ENCODE measurements around the gene ZCCHC7. TPM values are rescaled to one million over a fixed set of nuclear protein-coding genes. Genes with fewer than 3 reads are reported as not detected.

ZCCHC7 gene
- total and polyA plus RNA-seq, 2 of the 8 experiments (the other 6 are each of a cell fraction or from before 2014, with no cell fraction given) = 12.2 to 27.5 TPM

DNA sequence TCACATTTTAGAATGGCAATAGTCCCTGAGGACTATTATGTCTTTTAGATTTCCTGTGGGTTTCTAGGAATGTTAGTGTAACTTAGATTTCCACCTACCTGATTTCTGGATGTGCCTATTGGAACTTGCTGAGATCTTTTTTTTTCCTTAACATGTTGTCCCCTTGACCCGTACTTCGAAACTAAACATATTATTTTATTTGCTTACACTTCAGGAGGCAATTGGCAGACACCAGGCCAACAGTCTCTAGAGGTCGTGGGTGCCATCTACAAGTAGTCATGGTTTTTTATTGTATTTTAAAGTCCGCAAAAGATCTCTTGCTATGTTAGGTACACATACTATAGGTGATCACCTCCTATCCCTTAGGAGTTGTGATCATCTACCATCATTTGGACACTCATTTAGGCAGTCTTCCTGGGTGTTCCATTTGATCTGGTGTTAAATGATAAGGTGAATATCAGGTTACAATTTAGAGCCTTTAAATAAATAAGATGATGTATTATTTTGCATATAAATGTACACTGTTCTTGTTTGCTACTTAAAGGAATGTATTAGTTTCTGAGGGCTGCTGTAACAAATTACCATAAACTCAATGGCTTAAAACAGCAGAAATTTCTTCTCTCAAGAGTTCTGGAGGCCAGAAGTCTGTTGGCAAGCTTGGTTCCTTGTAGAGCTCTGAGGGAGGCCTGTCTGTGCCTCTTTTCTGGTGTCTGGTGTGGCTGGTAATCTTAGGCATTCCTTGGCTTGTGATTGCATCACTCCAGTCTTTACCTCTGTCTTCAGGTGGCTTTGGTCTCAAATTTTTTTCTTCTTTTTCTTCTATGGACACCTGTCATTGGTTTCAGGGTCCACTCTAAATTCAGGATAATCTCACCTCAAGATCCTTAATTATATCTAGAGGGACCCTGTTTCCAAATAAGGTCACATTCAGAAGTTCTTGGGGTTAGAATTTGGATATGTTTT, 64.8 kb downstream of the ZCCHC7 start:
- no peak overlapping the region for H3K23ac ChIP-seq (ENCODE audit: insufficient read length)
- H3K23me2 ChIP-seq (ENCODE audit: low read depth, low read length) = no peaks in the 10 kb centered on the region; the same call in 1 of the 2 replicates
- H2BK120ac ChIP-seq (replicated peaks; ENCODE audit: low read depth, low read length) = no peak overlapping the region
- CTCF ChIA-PET (ENCODE audit: partially characterized antibody) = no interaction called here
- no peak overlapping the region for H2AFZ ChIP-seq (ENCODE audit: low read length)
- H3K9ac ChIP-seq (replicated peaks in 1 of 4; ENCODE audit: extremely low read depth in 1 of 4, low read depth in 3 of 4, low read length in 3 of 4) = no peak overlapping the region
- peaks cover 0 to 3% (median 0%) of the 10 kb centered on the region in 4 experiments; a peak in 1 of 8 replicates for H3K36me3 ChIP-seq (ENCODE audit: control insufficient read depth in 2 of 4, insufficient read depth in 4 of 4, low read length in 3 of 4)
- H3K4me2 ChIP-seq (ENCODE audit: insufficient read depth in 1 of 2, low read depth in 2 of 2, low read length in 2 of 2) = 0 out of 4 replicates have a peak overlapping the region, but pooled peaks of 1 of the 2 experiments have one; percentile 24
- no peak overlapping the region for H4K91ac ChIP-seq (replicated peaks; ENCODE audit: insufficient read length, low read length)
- H4K5ac ChIP-seq (ENCODE audit: insufficient read length, low read depth, low read length) = no peak overlapping the region
- H3K14ac ChIP-seq (ENCODE audit: insufficient read length) = no peak overlapping the region
- H3K27me3 ChIP-seq (replicated peaks in 1 of 4; ENCODE audit: control insufficient read depth in 3 of 4, extremely low read depth in 1 of 4, insufficient read depth in 3 of 4, low read length in 3 of 4) = no peaks in the 10 kb centered on the region
- peaks cover 0 to 20% of the 10 kb centered on the region in 2 experiments; a peak in 2 of 4 replicates for H3K79me2 ChIP-seq (ENCODE audit: control insufficient read depth in 1 of 2, insufficient read depth in 2 of 2, low read length in 2 of 2)
- no peak overlapping the region for H2BK12ac ChIP-seq (ENCODE audit: low read depth, low read length)
- H3K4me1 ChIP-seq (replicated peaks in 1 of 4; ENCODE audit: control insufficient read depth in 3 of 4, insufficient read depth in 4 of 4, low read length in 3 of 4) = peaks cover 0 to 3% (median under 1%) of the 10 kb centered on the region in 4 experiments; a peak in 3 of 7 replicates
- POLR2A ChIA-PET (ENCODE audit: partially characterized antibody) = interaction anchor here (0.6 kb wide), 1 partner anchor 44 kb away, joined by 3 read pairs; no protein-coding TSS in a partner anchor
- TF ChIP-seq GTF2F1 (IDR thresholded peaks at IDR 0.05; ENCODE audit: borderline replicate concordance, low read depth, low read length) = no peak
- TF ChIP-seq CEBPB (IDR thresholded peaks at IDR 0.05; ENCODE audit: low read depth, low read length) = peak; percentile 84
- H4K8ac ChIP-seq (ENCODE audit: extremely low read depth, insufficient read depth, low read length) = no peak overlapping the region
- no peak for DNase-seq (ENCODE audit: low read depth in 1 of 2, low spot score in 2 of 2)
- H2BK20ac ChIP-seq (ENCODE audit: low read length) = no peak overlapping the region
- H2BK5ac ChIP-seq (ENCODE audit: low read depth, low read length) = no peak overlapping the region
- H3K79me1 ChIP-seq (ENCODE audit: low read depth, low read length) = peaks cover 3% of the 10 kb centered on the region; the same call in 1 of the 2 replicates
- no peak overlapping the region for H3K27ac ChIP-seq (ENCODE audit: low read depth, low read length)
- no peak overlapping the region for H3K4ac ChIP-seq (replicated peaks; ENCODE audit: insufficient read length, low read depth, low read length)
- H3K9me3 ChIP-seq (ENCODE audit: insufficient read depth in 2 of 2, low read depth in 1 of 2, low read length in 1 of 2) = no peaks in the 10 kb centered on the region
- H3K4me3 ChIP-seq (ENCODE audit: extremely low read depth in 1 of 4, insufficient read depth in 2 of 4, low read depth in 3 of 4, low read length in 4 of 4) = no peak overlapping the region
- no peaks in the 10 kb centered on the region for H4K20me1 ChIP-seq (replicated peaks in 1 of 2; ENCODE audit: control insufficient read depth in 1 of 2, insufficient read depth in 2 of 2, low read length in 2 of 2)
- no peak overlapping the region for H3K56ac ChIP-seq (replicated peaks; ENCODE audit: insufficient read length, low read depth, low read length)
- FAIRE-seq = no peak
- H2AK5ac ChIP-seq (ENCODE audit: low read depth, low read length) = no peak overlapping the region
- H3K18ac ChIP-seq (ENCODE audit: extremely low read depth, low read length) = no peak overlapping the region
- 90% methylated on average over 4 of the region's 4 CpGs; no CpG with 5 or more reads in 1 of the 2 experiments for WGBS, 2 experiments (ENCODE audit: extremely low coverage in 1 of 2, insufficient coverage in 1 of 2, insufficient read length in 1 of 2, insufficient replicate concordance in 2 of 2, low coverage in 1 of 2, low lambda C conversion rate in 2 of 2, missing lambda C conversion rate in 1 of 2)
- no peak overlapping the region for H2BK15ac ChIP-seq (ENCODE audit: low read length)
